ENCODE measurements around the gene MYBPC3.

Gene MYBPC3

DNA sequence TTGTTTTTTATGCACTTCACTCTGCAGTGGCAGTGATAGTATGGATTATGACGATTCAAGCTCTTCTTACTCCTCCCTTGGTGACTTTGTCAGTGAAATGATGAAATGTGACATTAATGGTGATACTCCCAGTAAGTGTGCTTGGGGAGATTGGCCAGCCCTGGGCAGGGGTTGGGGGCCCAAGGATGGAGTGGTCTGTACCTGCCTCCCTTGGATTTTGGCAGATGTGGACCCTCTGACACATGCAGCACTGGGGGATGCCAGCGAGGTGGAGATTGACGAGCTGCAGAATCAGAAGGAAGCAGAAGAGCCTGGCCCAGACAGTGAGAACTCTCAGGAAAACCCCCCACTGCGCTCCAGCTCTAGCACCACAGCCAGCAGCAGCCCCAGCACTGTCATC, 68.4 kb downstream of the MYBPC3 start:
- TF ChIP-seq, protein P1, sequence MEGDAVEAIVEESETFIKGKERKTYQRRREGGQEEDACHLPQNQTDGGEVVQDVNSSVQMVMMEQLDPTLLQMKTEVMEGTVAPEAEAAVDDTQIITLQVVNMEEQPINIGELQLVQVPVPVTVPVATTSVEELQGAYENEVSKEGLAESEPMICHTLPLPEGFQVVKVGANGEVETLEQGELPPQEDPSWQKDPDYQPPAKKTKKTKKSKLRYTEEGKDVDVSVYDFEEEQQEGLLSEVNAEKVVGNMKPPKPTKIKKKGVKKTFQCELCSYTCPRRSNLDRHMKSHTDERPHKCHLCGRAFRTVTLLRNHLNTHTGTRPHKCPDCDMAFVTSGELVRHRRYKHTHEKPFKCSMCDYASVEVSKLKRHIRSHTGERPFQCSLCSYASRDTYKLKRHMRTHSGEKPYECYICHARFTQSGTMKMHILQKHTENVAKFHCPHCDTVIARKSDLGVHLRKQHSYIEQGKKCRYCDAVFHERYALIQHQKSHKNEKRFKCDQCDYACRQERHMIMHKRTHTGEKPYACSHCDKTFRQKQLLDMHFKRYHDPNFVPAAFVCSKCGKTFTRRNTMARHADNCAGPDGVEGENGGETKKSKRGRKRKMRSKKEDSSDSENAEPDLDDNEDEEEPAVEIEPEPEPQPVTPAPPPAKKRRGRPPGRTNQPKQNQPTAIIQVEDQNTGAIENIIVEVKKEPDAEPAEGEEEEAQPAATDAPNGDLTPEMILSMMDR (IDR thresholded peaks at IDR 0.05; ENCODE audit: low read length, missing control alignments) = no peak
- H3K4me3 ChIP-seq (replicated peaks; ENCODE audit: low read depth, low read length) = no peak overlapping the region
- DNase-seq (ENCODE audit: low read depth) = no peak

DNA sequence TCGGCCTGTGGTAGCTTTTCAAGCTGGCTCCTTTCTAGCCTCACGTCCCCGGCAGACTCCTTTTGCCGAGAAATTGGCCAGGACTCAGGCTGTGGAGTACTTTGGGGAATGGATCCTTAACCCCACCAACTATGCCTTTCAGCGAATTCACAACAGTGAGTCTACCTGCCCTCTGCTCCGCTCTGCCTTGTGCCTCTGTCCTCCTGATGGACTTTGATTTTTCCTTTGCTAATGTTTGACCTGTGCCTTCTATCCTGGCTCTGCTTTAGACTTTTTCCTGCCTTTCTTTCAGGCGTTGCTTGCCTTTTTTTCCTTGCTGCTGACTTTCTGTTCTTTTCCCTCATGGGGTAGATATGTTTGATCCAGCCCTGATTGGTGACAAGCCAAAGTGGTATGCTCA, 70.0 kb downstream of the MYBPC3 start:
- TF ChIP-seq, protein P1 (IDR thresholded peaks at IDR 0.05; ENCODE audit: low read length, missing control alignments) = no peak
- no peak for DNase-seq (ENCODE audit: low read depth)
- no peak overlapping the region for H3K4me3 ChIP-seq (replicated peaks; ENCODE audit: low read depth, low read length)
